Thyroid gland (tissue), 4 donors: ENCODE results near the gene HIRIP3.

ENCODE experiments used
- CTCF ChIP-seq, 6 experiments: fragments of 200-600 bp in 3 of 6; fragments of 450-650 bp in 3 of 6; sonication (generic) in 3 of 6; IDR thresholded peaks; one replicate each; pipeline ENCODE4 v1.5.1; 2016 to 2019; ENCODE audit warnings: antibody characterized with exemption in 6 of 6, mild to moderate bottlenecking in 2 of 6, inconsistent platforms in 1 of 6, moderate library complexity in 1 of 6
- POLR2A ChIP-seq, 2 donors: fragments of 450-650 bp; IDR thresholded peaks; one replicate each; pipeline ENCODE4 v1.6.1; 2017; ENCODE audit warnings: antibody characterized with exemption in 2 of 2, mild to moderate bottlenecking in 2 of 2, moderate library complexity in 1 of 2

- TF ChIP-seq CTCF (IDR thresholded peaks at IDR 0.05) (no peak), POLR2A (IDR thresholded peaks at IDR 0.05) (no peak)
Measured at GRCh38 chr16:29985271-29985811, 10.1 kb downstream of the HIRIP3 start.
